ENCODE data around the gene NTMT1.

- TF ChIP-seq EZH2 (IDR thresholded peaks at IDR 0.05; ENCODE audit: insufficient read depth, low read length) = no peak
- TF ChIP-seq CTCF (IDR thresholded peaks at IDR 0.05; ENCODE audit: insufficient read depth, low read depth, low read length) = no peak
These were observed 45.6 kb upstream of the NTMT1 start for GRCh38 chr9:129580211-129580915.
